Fibroblast of lung (primary cell): ENCODE measurements around the gene PHC2. TPM values are rescaled to one million over a fixed set of nuclear protein-coding genes. Genes with fewer than 3 reads are reported as not detected.
"Not testable (repeated sequence)": the region's sequence is repeated elsewhere in the genome, so short reads cannot be mapped to it uniquely, and the experiment has no call there.

Experiments
- DNase-seq, 2 donors: peaks; one replicate each; pipeline versions ENCODE4 v3.0.0 to v3.0.0-alpha.2; 2010; ENCODE audit warnings: low read depth in 2 of 2
- H2AFZ ChIP-seq: 2 replicates; pipeline ENCODE4 v1.5.1; 2012; ENCODE audit warnings: low read length, control low read depth, inconsistent platforms
- H3K27ac ChIP-seq: 2 replicates; pipeline ENCODE4 v1.5.1; 2011; ENCODE audit warnings: low read length, control low read depth; ENCODE audit not compliant: insufficient read depth
- H3K27me3 ChIP-seq: 2 replicates; pipeline ENCODE4 v1.5.1; 2011; ENCODE audit warnings: mild to moderate bottlenecking, low read length; ENCODE audit not compliant: control insufficient read depth, insufficient read depth
- H3K36me3 ChIP-seq: 2 replicates; pipeline ENCODE4 v1.5.1; 2011; ENCODE audit warnings: low read length; ENCODE audit not compliant: control insufficient read depth, insufficient read depth
- H3K4me1 ChIP-seq: 2 replicates; pipeline ENCODE4 v1.5.1; 2011; ENCODE audit warnings: low read length; ENCODE audit not compliant: control insufficient read depth, insufficient read depth; ENCODE audit errors: extremely low read depth
- H3K4me2 ChIP-seq: 2 replicates; pipeline ENCODE4 v1.5.1; 2011; ENCODE audit warnings: low read length, control low read depth; ENCODE audit not compliant: insufficient read depth; ENCODE audit errors: extremely low read depth
- H3K4me3 ChIP-seq, 4 experiments: fragments of 200-600 bp in 1 of 4; sonication (generic) in 1 of 4; replicated peaks in 1 of 4; 2 replicates each; pipeline ENCODE4 v1.5.1; 2011 to 2016; ENCODE audit warnings: low read length in 4 of 4, low read depth in 3 of 4, mild to moderate bottlenecking in 3 of 4, control low read depth in 2 of 4, inconsistent platforms in 1 of 4, mixed read lengths in 1 of 4; ENCODE audit not compliant: insufficient read depth in 1 of 4; ENCODE audit errors: control extremely low read depth in 1 of 4
- H3K79me2 ChIP-seq: 2 replicates; pipeline ENCODE4 v1.5.1; 2012; ENCODE audit warnings: mild to moderate bottlenecking, low read length, inconsistent platforms; ENCODE audit not compliant: control insufficient read depth, insufficient read depth
- H3K9ac ChIP-seq: 2 replicates; pipeline ENCODE4 v1.5.1; 2011; ENCODE audit warnings: mild to moderate bottlenecking, low read length, control low read depth; ENCODE audit not compliant: insufficient read depth
- H3K9me3 ChIP-seq: 2 replicates; pipeline ENCODE4 v1.5.1; 2012; ENCODE audit warnings: low read depth, low read length; ENCODE audit not compliant: control insufficient read depth, insufficient read depth
- H4K20me1 ChIP-seq: 2 replicates; pipeline ENCODE4 v1.5.1; 2011; ENCODE audit warnings: low read length; ENCODE audit not compliant: control insufficient read depth, insufficient read depth; ENCODE audit errors: extremely low read depth
- EZH2 ChIP-seq: IDR thresholded peaks from 2 replicates; pipeline ENCODE4 v1.5.1; 2012; ENCODE audit warnings: low read length, control low read depth, mild to moderate bottlenecking; ENCODE audit errors: missing control alignments
- polyA plus RNA-seq, 2 donors: library from polyadenylated mRNA; depleted of rRNA in 1 of 2; stranded (reverse) in 1 of 2; unstranded in 1 of 2; fragments of >200 nt; gene quantifications; 2 replicates each; pipeline ENCODE4 v1.2.1, GENCODE V29; 2011 to 2012; ENCODE audit warnings: missing spikeins in 1 of 2
- total RNA-seq: library from RNA; depleted of rRNA; stranded (reverse); fragments of >200 nt; gene quantifications from 2 replicates; pipeline ENCODE4 v1.2.1, GENCODE V29; 2014
- TF ChIP-seq, protein P1 (sequence below), 2 donors: IDR thresholded peaks in 1 of 2; conservative IDR thresholded peaks in 1 of 2; 1 replicate in 1 of 2; 2 replicates in 1 of 2; pipeline ENCODE4 v1.5.1; 2011 to 2012; ENCODE audit warnings: low read length in 2 of 2, control low read depth in 1 of 2, inconsistent platforms in 1 of 2, low read depth in 1 of 2, mild to moderate bottlenecking in 1 of 2

Gene PHC2
- total and polyA plus RNA-seq, 2 donors (not counting 1 experiment from before 2014, with no cell fraction given), result 62.6 to 75.8 TPM

DNA sequence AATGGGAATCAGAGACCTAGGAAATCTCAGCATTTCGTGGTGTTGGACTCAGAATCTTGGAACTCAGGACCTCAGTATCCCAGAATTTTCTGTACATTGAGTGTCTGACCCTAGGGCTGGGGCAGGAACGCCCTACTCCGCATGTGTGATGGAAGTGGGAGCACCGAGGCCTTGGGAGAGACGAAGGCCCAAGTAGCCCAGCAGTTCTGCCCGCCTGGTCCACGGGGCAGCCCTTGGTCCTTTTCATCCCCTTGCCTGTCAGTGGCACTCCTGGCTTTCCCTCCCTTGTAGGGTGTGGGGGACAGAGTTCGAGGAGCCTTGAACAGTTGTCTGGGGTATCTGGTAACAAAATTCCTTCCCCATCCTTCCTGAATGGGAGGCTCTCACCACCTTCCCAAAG is 120.2 kb downstream of the PHC2 start:
- H3K9me3 ChIP-seq, result no peaks in the 10 kb centered on the region
- no peaks in the 10 kb centered on the region for H3K4me1 ChIP-seq
- DNase-seq, result no peak
- no peak overlapping the region for H3K4me3 ChIP-seq
- H3K27ac ChIP-seq, result no peak overlapping the region
- no peak for TF ChIP-seq EZH2
- TF ChIP-seq, protein P1, sequence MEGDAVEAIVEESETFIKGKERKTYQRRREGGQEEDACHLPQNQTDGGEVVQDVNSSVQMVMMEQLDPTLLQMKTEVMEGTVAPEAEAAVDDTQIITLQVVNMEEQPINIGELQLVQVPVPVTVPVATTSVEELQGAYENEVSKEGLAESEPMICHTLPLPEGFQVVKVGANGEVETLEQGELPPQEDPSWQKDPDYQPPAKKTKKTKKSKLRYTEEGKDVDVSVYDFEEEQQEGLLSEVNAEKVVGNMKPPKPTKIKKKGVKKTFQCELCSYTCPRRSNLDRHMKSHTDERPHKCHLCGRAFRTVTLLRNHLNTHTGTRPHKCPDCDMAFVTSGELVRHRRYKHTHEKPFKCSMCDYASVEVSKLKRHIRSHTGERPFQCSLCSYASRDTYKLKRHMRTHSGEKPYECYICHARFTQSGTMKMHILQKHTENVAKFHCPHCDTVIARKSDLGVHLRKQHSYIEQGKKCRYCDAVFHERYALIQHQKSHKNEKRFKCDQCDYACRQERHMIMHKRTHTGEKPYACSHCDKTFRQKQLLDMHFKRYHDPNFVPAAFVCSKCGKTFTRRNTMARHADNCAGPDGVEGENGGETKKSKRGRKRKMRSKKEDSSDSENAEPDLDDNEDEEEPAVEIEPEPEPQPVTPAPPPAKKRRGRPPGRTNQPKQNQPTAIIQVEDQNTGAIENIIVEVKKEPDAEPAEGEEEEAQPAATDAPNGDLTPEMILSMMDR (conservative IDR thresholded peaks at IDR 0.05 in 1 of 2, IDR thresholded peaks at IDR 0.05 in 1 of 2; ENCODE audit: low read depth in 1 of 2, low read length in 2 of 2), result no peak
- no peak overlapping the region for H2AFZ ChIP-seq
- H3K27me3 ChIP-seq, result peaks cover 3% of the 10 kb centered on the region
- no peaks in the 10 kb centered on the region for H3K79me2 ChIP-seq
- H4K20me1 ChIP-seq, result no peaks in the 10 kb centered on the region
- H3K36me3 ChIP-seq, result no peaks in the 10 kb centered on the region
- no peak overlapping the region for H3K4me2 ChIP-seq
- no peak overlapping the region for H3K9ac ChIP-seq

DNA sequence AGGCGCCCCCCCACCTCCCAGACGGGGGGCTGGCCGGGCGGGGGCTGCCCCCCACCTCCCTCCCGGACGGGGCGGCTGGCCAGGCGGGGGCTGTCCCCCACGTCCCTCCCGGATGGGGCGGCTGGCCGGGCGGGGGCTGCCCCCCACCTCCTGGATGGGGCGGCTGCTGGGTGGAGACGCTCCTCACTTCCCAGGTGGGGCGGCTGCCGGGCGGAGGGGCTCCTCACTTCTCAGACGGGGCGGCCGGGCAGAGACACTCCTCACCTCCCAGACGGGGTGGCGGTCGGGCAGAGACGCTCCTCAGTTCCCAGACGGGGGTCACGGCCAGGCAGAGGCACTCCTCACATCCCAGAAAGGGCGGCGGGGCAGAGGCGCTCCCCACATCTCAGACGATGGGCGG is 121.5 kb downstream of the PHC2 start:
- not testable (repeated sequence) for H3K27ac ChIP-seq, H3K9ac ChIP-seq, H3K9me3 ChIP-seq, H4K20me1 ChIP-seq, DNase-seq, H3K4me3 ChIP-seq, H3K27me3 ChIP-seq, H2AFZ ChIP-seq, H3K79me2 ChIP-seq, H3K36me3 ChIP-seq, H3K4me2 ChIP-seq, H3K4me1 ChIP-seq

DNA sequence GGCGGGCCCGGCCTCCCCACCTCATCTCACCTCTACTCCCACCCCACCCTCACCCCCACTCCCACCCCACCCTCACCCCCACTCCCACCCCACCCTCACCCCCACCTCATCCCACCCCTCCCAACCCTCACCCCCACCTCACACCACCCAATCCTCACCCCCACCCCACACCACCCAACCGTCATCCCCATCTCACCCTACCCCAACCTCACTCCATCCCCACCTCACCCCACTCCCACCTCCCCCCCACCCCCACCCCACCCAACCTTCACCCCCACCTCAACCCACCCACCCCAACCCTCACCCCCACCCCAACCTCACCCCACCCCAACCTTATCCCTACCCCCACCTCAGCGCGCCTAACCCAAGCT is 123.4 kb downstream of the PHC2 start:
- Histone ChIP-seq H3K4me2 (no peak overlapping the region), H3K4me3 (no peak overlapping the region), H3K27me3 (peaks cover 3% of the 10 kb centered on the region), H3K4me1 (no peaks in the 10 kb centered on the region), H4K20me1 (no peaks in the 10 kb centered on the region), H3K36me3 (no peaks in the 10 kb centered on the region), H3K9me3 (no peaks in the 10 kb centered on the region), H3K9ac (no peak overlapping the region), H3K79me2 (no peaks in the 10 kb centered on the region), H3K27ac (no peak overlapping the region), H2AFZ (no peak overlapping the region)
- DNase-seq, result no peak
- no peak for TF ChIP-seq EZH2
- TF ChIP-seq, protein P1 (conservative IDR thresholded peaks at IDR 0.05 in 1 of 2, IDR thresholded peaks at IDR 0.05 in 1 of 2; ENCODE audit: low read depth in 1 of 2, low read length in 2 of 2), result no peak
